HG02943 (cell line): ENCODE data around the gene SOX18.

Experiments used
- ATAC-seq: cut with Tn5 transposase; IDR thresholded peaks from one replicate; pipeline ENCODE4 v1.9.1; 2021; ENCODE audit warnings: mild to moderate bottlenecking, low read depth, moderate library complexity; ENCODE audit not compliant: unreplicated experiment

SOX18 gene

DNA sequence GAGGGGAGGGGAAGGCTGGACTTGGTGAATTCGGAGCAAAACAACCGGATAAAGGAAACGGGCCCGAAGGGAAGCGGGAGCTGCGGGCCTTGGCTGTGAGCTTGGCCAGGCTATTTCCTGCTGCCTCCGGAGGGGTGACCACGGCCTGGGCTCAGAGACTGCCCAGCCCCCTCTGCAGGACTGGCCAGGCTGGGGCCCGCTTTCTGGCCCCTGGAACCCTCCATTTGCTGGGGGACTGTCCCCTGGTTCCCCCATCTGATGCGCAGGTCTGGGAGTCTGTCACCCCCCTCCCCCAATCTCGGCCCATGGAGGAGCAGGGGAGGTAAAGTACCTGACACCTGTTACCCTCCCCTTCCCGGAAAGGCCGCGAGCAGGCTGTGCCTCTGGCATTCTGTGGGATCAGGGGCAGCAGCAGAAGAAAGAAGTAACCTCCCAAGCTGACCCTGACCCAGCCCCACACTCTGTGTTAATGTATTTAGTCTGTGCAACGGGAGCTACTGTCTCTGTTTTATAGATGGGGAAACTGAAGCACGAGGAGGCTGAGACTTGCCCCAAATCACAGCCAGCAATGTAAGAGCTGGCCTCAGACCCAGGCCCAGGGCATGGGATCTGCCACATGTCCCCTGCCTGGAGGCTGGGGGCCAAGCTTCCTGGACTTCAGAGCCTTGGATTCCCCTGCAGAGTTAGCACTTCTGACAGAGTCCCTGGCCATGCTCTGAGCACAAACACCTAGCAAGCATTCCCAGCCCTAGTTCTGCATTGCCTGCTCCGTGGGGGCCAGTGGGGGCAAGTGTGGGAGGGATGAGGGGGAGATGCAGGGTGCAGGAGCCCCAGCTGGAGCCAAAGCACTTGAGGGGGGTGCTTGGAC lies 9.9 kb downstream of the SOX18 start:
- ATAC-seq: no peak

GRCh38 chr20:64038565-64039292 lies 10.7 kb downstream of the SOX18 start:
- no peak for ATAC-seq

DNA sequence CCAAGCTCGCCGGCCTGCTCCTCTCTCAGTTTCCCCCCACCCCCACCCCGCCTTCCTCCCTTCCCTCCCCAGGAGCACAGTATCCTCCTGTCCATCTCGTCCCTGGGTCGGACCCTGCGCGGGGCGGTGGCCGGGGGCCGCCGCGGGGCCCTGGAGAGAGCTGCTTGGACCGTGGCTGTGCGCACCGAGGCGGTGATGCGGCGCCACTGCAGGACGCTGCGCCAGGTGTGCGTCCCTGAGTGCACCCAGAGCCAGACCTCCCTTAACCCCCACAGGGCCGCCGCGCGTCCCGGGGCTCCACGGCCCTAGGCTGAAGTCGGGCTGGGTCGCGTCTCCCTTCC lies 11.2 kb downstream of the SOX18 start:
- ATAC-seq: no peak

GRCh38 chr20:64037498-64038213 lies 11.8 kb downstream of the SOX18 start:
- ATAC-seq: no peak

- ATAC-seq: no peak
These were observed 12.3 kb downstream of the SOX18 start for GRCh38 chr20:64037199-64037497.

DNA sequence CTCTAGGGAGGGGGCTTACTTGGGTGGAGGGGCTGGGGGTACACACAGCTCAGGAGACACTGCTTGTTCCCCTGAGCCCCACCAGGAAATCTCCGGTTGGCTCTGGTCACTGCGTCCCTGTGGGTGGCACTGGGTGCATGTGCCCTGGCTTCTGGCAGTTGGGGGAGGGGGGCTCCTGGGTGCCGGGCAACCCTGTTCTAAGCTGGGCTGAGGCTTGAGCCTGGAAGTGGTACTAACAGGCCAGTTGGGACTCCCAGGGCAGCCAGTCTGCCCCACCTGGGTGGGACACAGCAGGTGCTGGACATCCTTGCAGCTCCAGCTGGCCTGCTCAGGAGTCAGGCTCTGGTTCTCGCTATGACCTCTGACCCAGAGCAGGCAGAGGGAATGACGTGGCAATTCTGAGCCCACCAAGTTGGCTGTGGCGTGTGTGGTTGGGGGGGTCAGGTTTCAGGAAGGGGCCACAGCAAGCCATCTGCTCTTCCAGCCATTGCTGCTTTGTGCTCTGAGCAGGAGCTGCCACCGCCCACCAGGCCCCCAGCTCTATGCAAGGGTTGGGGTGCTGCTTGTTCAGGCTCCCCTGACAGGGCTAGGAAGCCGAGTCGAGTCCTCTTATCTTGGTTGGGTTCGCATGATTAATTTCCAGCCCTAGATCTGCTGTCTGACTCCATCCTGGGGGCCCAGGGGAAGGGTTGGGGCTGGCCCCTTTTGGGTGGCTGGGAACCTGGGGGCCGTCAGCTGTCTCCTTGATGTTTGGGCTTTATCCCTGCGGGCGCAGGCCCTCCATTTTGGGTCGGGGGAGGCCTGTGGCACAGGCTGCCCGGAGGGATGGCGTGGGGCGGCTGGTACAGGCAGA lies 12.9 kb downstream of the SOX18 start:
- ATAC-seq: no peak

GRCh38 chr20:64035933-64036345 lies 13.5 kb downstream of the SOX18 start, which contains the start of gene C20orf204:
Gene C20orf204, plus strand, starts transcription at chr20:64036182. Its CDS starts 142 bp downstream, at chr20:64036324.
- ATAC-seq: no peak

- no peak for ATAC-seq
These were observed 14.1 kb downstream of the SOX18 start for GRCh38 chr20:64035066-64035932.

GRCh38 chr20:64033981-64034493 lies 15.4 kb downstream of the SOX18 start:
- ATAC-seq: no peak

GRCh38 chr20:64032706-64033624 lies 16.5 kb downstream of the SOX18 start:
- no peak for ATAC-seq

DNA sequence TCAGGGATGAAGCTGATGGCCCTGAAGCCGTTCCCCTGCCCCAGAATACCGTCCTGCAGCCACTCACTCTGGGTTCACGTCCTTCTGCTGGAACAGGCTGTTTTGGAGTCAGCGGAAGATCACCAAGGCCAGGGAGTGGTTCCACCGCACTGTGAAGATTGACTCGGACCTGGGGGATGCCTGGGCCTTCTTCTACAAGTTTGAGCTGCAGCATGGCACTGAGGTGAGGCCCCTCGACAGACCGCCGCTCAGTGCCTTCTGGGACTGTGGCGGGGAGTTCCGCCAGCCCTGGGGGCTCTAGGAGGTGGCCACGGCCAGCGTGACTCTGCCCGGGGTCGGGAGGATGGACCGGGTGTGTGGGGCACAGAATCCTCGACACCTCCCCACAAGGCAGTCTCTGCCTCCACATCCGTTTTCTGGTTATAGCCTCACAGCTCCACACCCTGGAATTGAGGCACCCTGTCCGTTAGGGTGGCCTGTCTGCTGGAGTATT lies 17.6 kb downstream of the SOX18 start:
- ATAC-seq: no peak

DNA sequence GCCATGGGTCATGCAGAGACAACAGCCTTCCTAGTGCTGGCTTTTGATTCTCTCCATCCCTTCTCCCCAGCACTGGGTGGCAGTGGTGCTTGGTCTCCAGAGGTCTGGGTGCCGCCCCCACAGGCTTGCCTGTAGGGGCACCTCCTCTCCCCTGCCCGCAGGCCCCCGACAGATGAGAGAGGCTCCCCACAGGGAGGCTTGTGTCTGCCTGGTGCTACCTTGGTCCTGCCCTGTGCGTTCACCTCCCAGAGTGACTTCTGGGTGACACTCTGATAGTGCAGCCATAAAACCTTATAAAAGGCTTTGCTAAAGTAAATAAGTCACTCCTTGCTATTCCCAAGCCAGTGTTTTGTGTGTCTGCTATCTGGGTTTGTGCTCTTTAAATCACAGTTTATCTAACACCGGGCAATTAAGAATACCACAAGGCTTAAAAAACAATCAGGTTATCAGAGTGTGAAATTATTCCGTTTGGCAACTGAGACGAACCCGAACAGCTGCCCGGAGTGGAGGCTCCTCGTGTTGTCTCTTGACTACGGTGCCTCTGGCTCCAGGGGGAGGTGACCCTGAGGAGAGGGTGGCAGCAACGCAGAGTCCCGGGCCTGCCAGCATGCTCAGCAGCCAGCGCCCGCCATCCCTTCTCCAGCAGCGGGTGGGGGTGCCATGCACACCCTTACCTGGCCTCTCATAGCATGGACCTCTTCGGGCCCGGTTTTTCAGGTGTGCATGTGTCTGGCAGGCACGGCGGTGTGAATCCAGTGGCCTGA lies 18.9 kb downstream of the SOX18 start:
- ATAC-seq: no peak

DNA sequence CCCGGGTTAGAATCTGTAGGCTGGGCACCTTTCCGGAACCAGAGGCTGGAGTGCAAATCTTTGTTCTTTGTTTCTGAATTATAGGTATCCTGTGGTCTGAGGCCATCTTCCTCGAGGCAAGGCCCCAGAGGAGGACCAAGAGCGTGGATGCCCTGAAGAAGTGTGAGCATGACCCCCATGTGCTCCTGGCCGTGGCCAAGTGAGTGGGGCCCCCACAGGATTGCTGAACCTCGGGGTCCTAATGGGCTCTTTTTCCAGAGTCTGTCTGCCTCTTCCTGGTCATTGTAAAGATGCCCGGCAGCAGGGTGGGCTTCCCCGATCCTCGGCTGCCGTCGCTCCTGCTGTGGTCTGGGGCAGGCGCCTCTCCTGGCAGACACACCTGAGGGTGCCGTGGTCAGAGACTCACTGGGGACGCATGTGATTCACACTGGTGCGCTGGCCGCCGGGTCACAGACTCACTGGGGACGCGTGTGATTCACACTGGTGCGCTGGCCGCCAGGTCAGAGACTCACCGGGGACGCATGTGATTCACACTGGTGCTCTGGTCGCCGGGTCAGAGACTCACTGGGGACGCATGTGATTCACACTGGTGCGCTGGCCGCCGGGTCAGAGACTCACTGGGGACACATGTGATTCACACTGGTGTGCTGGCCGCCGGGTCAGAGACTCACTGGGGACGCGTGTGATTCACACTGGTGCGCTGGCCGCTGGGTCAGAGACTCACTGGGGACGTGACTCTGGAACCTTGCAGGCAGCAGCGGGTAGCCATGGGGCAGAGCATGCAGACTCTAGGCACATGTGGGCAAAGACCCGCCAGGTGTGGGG lies 19.9 kb downstream of the SOX18 start:
- no peak for ATAC-seq

DNA sequence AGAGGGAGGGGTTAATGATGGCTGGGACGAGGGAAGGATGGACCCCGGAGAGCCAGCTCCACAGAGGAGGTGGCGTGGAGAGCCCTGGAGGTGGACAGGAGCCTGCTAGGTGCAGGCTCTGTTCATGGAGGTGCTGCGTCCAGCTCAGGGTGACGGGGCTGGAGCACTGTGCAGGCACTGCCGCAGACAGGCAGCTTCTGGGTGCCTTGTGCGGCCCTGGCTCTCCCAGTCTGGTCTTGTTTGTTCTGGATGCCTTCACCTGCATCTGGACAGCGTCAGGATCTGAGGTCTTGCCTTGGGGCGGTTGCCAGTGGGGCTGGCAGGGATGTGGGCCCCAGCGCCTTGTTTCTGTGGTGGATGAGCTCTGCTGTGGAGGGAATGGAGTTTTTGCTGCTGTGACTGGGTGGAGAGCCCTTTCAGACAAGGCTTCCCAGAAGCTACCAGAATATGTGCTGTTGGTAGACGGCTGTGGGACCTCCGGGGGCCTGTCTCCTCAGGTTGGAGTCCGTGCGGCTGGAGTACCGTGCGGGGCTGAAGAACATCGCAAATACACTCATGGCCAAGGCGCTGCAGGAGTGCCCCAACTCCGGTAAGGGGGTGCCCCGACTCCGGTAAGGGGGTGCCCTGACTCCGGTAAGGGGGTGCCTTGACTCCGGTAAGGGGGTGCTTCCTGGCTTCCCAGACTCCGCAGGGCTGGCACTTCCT lies 21.3 kb downstream of the SOX18 start:
- no peak for ATAC-seq

- no peak for ATAC-seq
These were observed 23.5 kb downstream of the SOX18 start for GRCh38 chr20:64025826-64026412.
